CD4-positive, alpha-beta T cell treated with Interleukin-1 beta for 1 hour (primary cell): Measurements from ENCODE around the gene CDK9.
A peak's percentile ranks its signal among the peaks of the same experiment; 100 is the strongest.

Experiments
- DNase-seq, 2 donors: peaks; one replicate each; pipeline ENCODE4 v3.0.0-alpha.2; 2020 to 2022

CDK9 gene

GRCh38 chr9:127780909-127781308, 4.9 kb upstream of the CDK9 start:
- DNase-seq, result peak in 1 of 2 donors; percentile 67

- DNase-seq, result no peak
Observed at GRCh38 chr9:127781806-127782205, 4.0 kb upstream of the CDK9 start.

DNA sequence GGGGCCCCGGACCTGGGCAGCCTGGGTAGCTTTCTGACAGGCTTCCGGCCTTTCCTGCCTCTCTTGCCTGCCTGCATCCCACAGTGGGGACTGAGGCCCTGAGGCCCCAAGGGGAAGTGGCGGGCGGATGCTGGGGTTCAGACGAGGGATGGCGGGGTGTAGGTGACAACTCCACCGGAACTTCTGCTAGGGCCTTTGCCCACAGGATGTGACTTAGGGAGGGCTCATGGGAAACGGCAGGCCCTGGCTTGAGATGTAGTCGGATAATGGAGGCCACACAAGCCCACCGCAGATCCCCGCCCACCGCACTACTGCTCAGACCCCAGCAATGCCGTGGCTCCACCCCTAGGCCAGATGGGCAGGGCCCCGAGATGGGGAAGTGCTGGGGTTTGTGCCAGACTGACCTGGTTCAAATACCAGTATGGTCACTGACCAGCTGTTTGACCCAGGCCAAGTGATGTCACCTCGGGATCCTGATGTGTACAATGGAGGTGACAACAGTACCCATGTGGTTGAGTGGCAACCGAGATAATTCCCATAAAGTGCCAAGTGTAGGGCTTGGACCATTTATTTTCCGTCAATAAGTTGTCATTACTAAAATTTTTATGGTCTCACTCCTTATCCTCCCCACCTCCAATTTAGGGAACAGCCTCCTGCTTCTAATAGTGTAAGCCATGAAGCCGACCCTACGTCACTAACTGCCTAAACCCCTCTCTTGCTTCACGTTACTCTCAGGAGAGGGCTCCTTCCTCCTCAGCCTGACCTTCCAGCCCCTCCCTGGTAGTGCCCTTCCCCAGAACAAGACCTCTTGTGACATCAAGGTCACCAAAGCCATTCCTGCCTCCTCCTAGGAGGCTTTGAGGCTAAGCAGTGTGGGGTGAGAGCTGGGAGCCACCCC, 2.5 kb upstream of the CDK9 start:
- DNase-seq, result peak; percentile 88 to 89

DNA sequence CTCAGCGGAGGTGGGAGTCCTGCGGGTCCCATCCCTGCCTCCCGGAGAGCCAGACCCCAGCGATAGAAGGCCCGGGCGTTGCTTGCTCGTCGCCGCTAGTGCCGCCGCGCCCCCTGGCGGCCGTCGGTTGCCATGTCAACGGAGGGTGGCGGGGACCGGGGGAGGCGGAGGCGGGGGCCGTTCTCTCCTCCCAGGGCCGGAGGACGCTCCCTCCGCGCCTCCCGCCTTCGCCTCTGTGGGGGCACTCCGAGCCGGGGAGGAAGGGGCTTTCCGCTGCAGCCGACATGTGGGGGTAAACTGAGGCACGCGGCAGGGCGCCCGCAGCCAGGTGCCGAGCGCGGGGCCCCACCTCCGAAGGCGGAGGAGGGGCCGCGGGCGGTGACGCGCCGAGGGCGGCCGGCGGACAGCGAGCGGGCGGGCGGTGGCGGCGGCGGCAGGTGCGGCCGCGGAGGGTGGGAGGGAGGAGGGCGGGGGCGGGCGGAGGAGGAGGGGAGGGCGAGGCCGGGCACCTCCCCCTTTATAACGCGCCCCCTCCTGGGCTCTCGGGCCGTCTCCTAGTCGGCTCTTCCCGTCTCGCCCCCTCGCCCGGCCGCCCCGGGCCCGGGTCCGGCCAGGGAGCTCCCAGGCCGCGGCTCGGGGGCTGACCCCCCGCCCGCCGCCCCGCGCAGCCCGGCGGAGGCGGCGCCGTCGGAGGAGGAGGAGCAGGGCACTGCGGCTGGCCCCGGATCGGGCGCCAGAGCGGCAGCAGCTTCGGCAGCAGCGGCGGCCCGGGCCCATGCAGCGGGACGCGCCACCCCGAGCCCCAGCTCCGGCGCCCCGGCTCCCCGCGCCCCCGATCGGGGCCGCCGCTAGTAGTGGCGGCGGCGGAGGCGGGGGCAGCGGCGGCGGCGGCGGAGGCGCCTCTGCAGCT, 556 bp upstream of the CDK9 start:
- peak; percentile 90 to 93 for DNase-seq

DNA sequence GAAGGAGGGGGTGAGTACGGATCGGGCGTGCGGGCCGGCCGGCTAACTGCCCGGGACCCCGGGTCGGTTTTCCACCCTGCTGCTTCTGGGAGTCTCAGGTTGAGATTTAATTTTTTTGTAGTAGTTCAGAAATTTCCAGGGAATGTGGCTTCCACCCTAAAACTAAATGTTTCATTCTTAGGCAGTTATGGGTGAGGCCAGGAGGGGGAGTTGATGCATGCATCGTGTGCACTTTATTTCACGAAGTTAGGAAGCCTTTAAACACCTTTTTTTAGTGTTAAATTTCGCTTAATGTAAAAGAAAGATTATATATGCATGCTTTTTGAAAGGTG, 905 bp downstream of the CDK9 start:
- DNase-seq, result no peak

GRCh38 chr9:127788337-127789011, 2.6 kb downstream of the CDK9 start:
- no peak for DNase-seq

- no peak for DNase-seq
Observed at GRCh38 chr9:127789179-127789578, 3.3 kb downstream of the CDK9 start.

DNA sequence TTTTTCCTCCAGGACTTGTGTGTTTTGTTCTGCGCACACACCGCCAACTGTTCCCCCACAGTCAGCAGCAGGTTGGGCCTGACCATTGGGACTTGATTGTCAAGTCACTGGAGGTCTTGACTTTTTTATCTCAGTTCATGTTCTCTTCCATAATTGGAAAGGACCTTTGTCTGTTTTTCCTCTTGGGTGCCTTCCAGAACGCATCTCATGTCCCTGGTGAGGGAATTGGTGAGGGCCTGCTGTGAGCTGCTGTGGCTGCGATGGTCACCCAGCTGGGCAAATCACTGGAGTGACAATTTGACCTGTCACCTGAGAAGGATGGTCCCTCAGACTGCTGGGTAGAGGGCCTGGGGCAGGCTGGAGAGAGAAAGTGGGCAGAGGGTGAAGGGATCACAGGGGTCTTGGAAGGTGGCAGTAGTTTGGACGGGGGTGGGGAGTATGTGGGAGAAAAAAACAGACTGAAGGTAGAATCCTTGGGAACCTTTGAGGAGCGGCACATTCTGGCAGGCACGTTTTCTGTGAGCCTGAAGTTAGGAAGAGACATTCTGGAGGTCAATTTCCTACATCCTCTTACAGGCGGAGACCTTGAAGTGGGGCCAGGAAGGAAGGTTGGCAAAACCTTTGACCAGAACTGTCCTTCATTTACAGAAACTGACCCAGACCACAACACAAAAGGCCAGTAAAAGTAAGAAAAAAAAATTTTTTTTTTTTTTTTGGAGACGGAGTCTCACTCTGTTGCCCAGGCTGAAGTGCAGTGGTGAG, 4.4 kb downstream of the CDK9 start:
- DNase-seq, result no peak

DNA sequence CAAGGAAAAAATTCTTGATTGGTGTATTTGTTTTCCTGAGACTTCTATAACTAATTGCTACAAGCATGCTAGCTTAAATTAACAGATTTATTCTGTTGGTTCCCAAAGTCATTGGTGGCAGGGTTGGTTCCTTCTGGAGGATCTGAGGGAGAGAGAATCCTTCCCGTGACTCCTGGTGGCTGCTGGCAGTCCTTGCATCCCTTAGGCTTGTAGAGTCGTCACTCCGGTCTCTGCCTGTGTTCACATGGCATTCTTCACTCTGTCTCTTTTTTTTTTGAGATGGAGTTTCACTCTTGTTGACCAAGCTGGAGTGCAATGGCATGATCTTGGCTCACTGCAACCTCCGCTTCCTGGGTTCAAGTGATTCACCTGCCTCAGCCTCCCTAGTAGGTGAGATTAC, 5.3 kb downstream of the CDK9 start:
- no peak for DNase-seq

DNA sequence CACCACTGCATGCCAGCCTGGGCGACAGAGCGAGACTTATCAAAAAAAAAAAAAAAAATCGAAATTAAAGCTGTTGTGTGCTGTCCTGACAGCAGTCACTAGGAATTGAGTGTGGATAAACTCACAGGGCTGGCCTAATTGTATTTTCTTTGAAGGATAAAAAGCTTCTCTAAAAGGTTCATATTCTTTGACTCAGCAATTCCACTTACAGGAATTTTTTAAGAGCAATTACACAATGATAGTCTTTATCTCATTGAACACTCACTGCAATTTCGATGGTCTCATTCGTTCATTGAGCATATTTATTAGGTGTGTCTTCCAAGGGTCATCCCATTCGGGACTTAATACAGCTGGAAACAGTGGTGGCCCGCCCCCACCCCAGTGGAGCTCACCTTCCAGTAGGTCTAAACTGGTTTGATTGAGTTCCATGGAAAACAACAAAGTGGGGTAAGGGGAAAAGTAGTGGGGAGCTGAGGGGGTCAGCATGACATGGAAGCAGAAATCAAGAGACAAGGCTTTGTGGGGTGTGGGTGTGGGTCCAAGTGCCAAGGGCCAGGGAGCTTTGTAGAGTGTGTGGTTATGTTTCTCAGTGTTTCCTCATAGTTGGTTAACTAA, 6.7 kb downstream of the CDK9 start:
- DNase-seq, result no peak

GRCh38 chr9:127793093-127793708, 7.4 kb downstream of the CDK9 start:
- DNase-seq, result no peak

DNA sequence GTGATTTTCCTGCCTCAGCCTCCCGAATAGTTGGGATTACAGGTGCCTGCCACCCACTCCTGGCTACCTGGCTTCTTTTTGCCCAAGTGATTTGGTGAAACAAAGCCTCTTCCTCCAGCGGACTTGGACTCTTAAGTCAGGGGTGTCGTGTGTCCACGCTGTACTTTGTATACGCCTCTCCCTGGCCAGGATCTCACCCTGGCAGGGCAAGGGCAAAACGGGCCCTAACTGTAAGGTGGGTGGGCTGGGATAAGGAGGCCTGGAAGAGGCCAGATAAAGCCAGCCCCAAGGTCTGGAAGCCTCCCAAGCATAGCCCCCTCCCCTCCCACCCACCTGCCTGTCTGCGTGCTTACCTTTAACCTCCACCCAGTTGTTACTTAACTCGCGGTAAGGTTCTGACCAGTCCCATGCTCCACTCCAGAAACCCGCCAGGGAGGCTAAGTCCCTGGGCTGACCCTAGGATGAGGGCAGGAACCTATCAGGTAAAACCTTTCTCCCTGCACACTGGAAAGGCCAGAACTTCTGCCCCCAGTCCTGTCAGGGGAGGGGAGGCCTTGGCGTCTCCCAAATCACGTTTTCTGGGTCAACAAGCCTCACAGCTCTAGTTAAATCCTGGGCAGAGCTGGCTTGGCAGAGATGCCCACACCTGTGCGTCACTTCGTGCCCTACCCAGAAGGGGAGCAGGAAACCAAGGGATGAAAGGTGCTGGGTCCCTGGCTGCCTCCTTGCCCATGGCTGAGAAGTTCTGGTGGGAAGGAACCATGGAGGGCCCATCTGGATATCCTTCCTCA, 8.4 kb downstream of the CDK9 start:
- no peak for DNase-seq

GRCh38 chr9:127796225-127796813, 10.5 kb downstream of the CDK9 start:
- no peak for DNase-seq

- DNase-seq, result no peak
Observed at GRCh38 chr9:127796852-127797370, 11.1 kb downstream of the CDK9 start.

- DNase-seq, result peak in 1 of 2 donors; percentile 39
Observed at GRCh38 chr9:127801955-127802575, 16.2 kb downstream of the CDK9 start.

DNA sequence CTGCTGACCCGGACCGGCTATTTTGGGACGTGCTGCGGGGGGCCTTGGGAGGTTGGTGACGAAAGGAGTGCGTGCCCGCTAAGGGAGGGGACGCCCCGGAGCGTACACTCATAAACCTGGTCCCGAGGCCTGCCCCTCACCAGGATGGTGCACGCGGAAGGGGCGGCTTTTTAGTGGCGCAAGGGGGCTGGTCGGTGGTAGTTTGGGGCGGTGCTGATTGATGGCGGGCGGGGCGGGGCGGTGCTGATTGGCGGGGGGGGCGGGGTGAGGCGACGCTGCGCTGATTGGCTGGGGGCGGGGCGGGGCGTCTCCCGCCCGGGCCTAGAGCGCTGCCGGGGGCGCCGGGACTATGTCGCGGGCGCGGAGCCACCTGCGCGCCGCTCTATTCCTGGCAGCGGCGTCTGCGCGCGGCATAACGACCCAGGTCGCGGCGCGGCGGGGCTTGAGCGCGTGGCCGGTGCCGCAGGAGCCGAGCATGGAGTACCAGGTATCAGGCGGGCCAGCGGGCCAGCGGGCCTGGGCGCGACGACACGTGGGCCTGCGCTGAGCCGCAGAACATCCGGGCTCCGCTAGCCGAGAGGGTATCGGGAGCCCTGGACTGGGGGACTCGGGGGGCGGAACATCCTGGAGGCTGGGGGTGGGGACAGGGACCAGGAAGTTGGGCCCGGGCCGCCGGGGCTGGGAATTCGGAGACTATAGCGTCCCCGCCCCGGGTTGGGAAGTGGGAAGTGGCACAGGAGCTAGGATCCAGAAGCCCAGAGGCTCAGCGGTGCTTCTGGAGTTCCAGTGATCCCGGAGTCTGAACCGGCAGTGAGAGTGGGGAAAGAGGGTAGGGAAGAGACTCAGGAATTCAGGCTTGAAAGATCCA, 17.0 kb downstream of the CDK9 start, which contains the start of gene FPGS:
Gene FPGS (plus strand): TSS at position 307 of the 868 bp plus-strand sequence. CDS start 43 bp downstream, at position 350.
- peak; percentile 83 to 85 for DNase-seq

GRCh38 chr9:127803507-127804352, 17.9 kb downstream of the CDK9 start:
- DNase-seq, result peak in 1 of 2 donors; percentile 17
